K562 (cell line): ENCODE data around the gene SRF. TPM values are rescaled to one million over a fixed set of nuclear protein-coding genes. Genes with fewer than 3 reads are reported as not detected.
A peak's percentile ranks its signal among the peaks of the same experiment; 100 is the strongest.

Experiments
- NR4A1 ChIP-seq, 2 experiments: fragments of 250-450 bp in 1 of 2; fragments of 450-650 bp in 1 of 2; sonication (Bioruptor Pico) in 1 of 2; IDR thresholded peaks; 2 replicates each; pipeline versions ENCODE4 v1.4.0 to v1.6.1; 2016 to 2020; ENCODE audit warnings: mild to moderate bottlenecking in 2 of 2, missing compliant biosample characterization in 1 of 2, missing genetic modification characterization in 1 of 2, moderate library complexity in 1 of 2
- RAD21 ChIP-seq, 2 experiments: fragments of 250-450 bp in 1 of 2; fragments of 450-650 bp in 1 of 2; sonication (Bioruptor Pico) in 1 of 2; formaldehyde crosslinking in 1 of 2; IDR thresholded peaks in 1 of 2; conservative IDR thresholded peaks in 1 of 2; 2 replicates each; pipeline versions ENCODE4 v1.4.0 to v1.8.0; 2020 to 2022; ENCODE audit warnings: mild to moderate bottlenecking in 2 of 2, moderate library complexity in 1 of 2
- polyA plus RNA-seq, 8 experiments: library from polyadenylated mRNA; depleted of rRNA in 4 of 8; stranded (reverse) in 5 of 8; unstranded in 3 of 8; fragments of >200 nt; fragmentation: Nextera tagmentation in 2 of 8; fragmentation: Illumina TruSeq in 1 of 8; extraction: Ambion mirVana in 2 of 8; extraction: Trizol in 1 of 8; gene quantifications; 2 replicates each; pipeline versions ENCODE4 v1.2.1 to v1.2.3, GENCODE V29; 2011 to 2014; ENCODE audit warnings: inconsistent platforms in 1 of 8, missing spikeins in 1 of 8
- total RNA-seq, 7 experiments: library from RNA; depleted of rRNA in 6 of 7; stranded (reverse); fragments of >200 nt in 6 of 7; fragmentation: Illumina TruSeq in 2 of 7; extraction: Trizol in 2 of 7; gene quantifications; 2 replicates each; pipeline versions ENCODE4 v1.2.1 to v1.2.3, GENCODE V29; 2011 to 2021; ENCODE audit warnings: low replicate concordance in 1 of 7

SRF gene
- total and polyA plus RNA-seq, 9 of the 15 experiments (the other 6 are each of a cell fraction or from before 2014, with no cell fraction given) = 2.5 to 37.0 (median 24.6) TPM

- TF ChIP-seq RAD21 (CRISPR knock-in tag; conservative IDR thresholded peaks at IDR 0.05 in 1 of 2, IDR thresholded peaks at IDR 0.05 in 1 of 2) (no peak), NR4A1 (CRISPR knock-in tag; IDR thresholded peaks at IDR 0.05) (no peak), NR4A1 (tag; IDR thresholded peaks at IDR 0.05) (peak; percentile 73; the same call in 1 of the 2 replicates)
These were observed 60.0 kb downstream of the SRF start (continued) for GRCh38 chr6:43231053-43231452.

Other genes with a start within 250 kb of the SRF start
Only the 7 nearest of the 17 such genes appear.
- 8.6 and 10.9 TPM in 2 replicates for gene CUL7, start 117.4 kb upstream of the SRF start, total RNA-seq (2014; rRNA removed)
- gene CUL7, start 117.4 kb upstream of the SRF start, total RNA-seq (2014; rRNA removed; fragmentation: Illumina TruSeq; extraction: Trizol) = 3.7 and 4.8 TPM in 2 replicates
- gene CUL7, start 117.4 kb upstream of the SRF start, total RNA-seq (2015; rRNA removed; fragmentation: Illumina TruSeq; extraction: Trizol) = 8.0 and 8.3 TPM in 2 replicates
- gene CUL7, start 117.4 kb upstream of the SRF start, total RNA-seq (2021) = 13.5 and 14.7 TPM in 2 replicates
- 20.1 and 40.1 TPM in 2 replicates for gene CUL7, start 117.4 kb upstream of the SRF start, polyA plus RNA-seq (2011; rRNA removed)
- 10.2 and 10.4 TPM in 2 replicates for gene CUL7, start 117.4 kb upstream of the SRF start, polyA plus RNA-seq (2014; fragmentation: Illumina TruSeq; extraction: Trizol)
- gene CUL7, start 117.4 kb upstream of the SRF start, polyA plus RNA-seq (2014; fragmentation: Nextera tagmentation; extraction: Ambion mirVana) = under 1 TPM; 0.44 to 0.74 TPM
- 11.9 and 14.3 TPM in 2 replicates for gene CUL7, start 117.4 kb upstream of the SRF start, polyA plus RNA-seq (2014; rRNA removed)
- gene MRPL2, start 111.8 kb upstream of the SRF start, total RNA-seq (2014; rRNA removed) = 87.3 and 125 TPM in 2 replicates
- 95.4 and 98.5 TPM in 2 replicates for gene MRPL2, start 111.8 kb upstream of the SRF start, total RNA-seq (2014; rRNA removed; fragmentation: Illumina TruSeq; extraction: Trizol)
- 121 and 125 TPM in 2 replicates for gene MRPL2, start 111.8 kb upstream of the SRF start, total RNA-seq (2015; rRNA removed; fragmentation: Illumina TruSeq; extraction: Trizol)
- 254 and 262 TPM in 2 replicates for gene MRPL2, start 111.8 kb upstream of the SRF start, total RNA-seq (2021)
- gene MRPL2, start 111.8 kb upstream of the SRF start, polyA plus RNA-seq (2011; rRNA removed) = 80.6 and 130 TPM in 2 replicates
- 195 and 200 TPM in 2 replicates for gene MRPL2, start 111.8 kb upstream of the SRF start, polyA plus RNA-seq (2014; fragmentation: Illumina TruSeq; extraction: Trizol)
- gene MRPL2, start 111.8 kb upstream of the SRF start, polyA plus RNA-seq (2014; fragmentation: Nextera tagmentation; extraction: Ambion mirVana) = 100 to 1,000 TPM in 1 of 2 experiments, 10 to 100 TPM in 1; 63.1 to 130 TPM
- 131 and 157 TPM in 2 replicates for gene MRPL2, start 111.8 kb upstream of the SRF start, polyA plus RNA-seq (2014; rRNA removed)
- 7.8 and 8.2 TPM in 2 replicates for gene KLC4, start 111.6 kb upstream of the SRF start, total RNA-seq (2014; rRNA removed)
- gene KLC4, start 111.6 kb upstream of the SRF start, total RNA-seq (2014; rRNA removed; fragmentation: Illumina TruSeq; extraction: Trizol) = 3.5 and 5.9 TPM in 2 replicates
- 5.7 TPM in 2 replicates for gene KLC4, start 111.6 kb upstream of the SRF start, total RNA-seq (2015; rRNA removed; fragmentation: Illumina TruSeq; extraction: Trizol)
- gene KLC4, start 111.6 kb upstream of the SRF start, total RNA-seq (2021) = 12.7 and 14.3 TPM in 2 replicates
- 13.0 and 28.0 TPM in 2 replicates for gene KLC4, start 111.6 kb upstream of the SRF start, polyA plus RNA-seq (2011; rRNA removed)
- gene KLC4, start 111.6 kb upstream of the SRF start, polyA plus RNA-seq (2014; fragmentation: Illumina TruSeq; extraction: Trizol) = 7.4 and 7.7 TPM in 2 replicates
- 1 to 10 TPM; 1.7 to 3.0 TPM for gene KLC4, start 111.6 kb upstream of the SRF start, polyA plus RNA-seq (2014; fragmentation: Nextera tagmentation; extraction: Ambion mirVana)
- 8.5 and 16.2 TPM in 2 replicates for gene KLC4, start 111.6 kb upstream of the SRF start, polyA plus RNA-seq (2014; rRNA removed)
- 4.2 and 5.5 TPM in 2 replicates for gene PTK7, start 95.0 kb upstream of the SRF start, total RNA-seq (2014; rRNA removed)
- gene PTK7, start 95.0 kb upstream of the SRF start, total RNA-seq (2014; rRNA removed; fragmentation: Illumina TruSeq; extraction: Trizol) = 2.8 and 3.6 TPM in 2 replicates
- 3.8 and 4.5 TPM in 2 replicates for gene PTK7, start 95.0 kb upstream of the SRF start, total RNA-seq (2015; rRNA removed; fragmentation: Illumina TruSeq; extraction: Trizol)
- gene PTK7, start 95.0 kb upstream of the SRF start, total RNA-seq (2021) = 6.8 and 7.3 TPM in 2 replicates
- 5.2 and 11.2 TPM in 2 replicates for gene PTK7, start 95.0 kb upstream of the SRF start, polyA plus RNA-seq (2011; rRNA removed)
- gene PTK7, start 95.0 kb upstream of the SRF start, polyA plus RNA-seq (2014; fragmentation: Illumina TruSeq; extraction: Trizol) = 3.9 and 4.6 TPM in 2 replicates
- under 1 TPM; 0.20 to 0.24 TPM for gene PTK7, start 95.0 kb upstream of the SRF start, polyA plus RNA-seq (2014; fragmentation: Nextera tagmentation; extraction: Ambion mirVana)
- gene PTK7, start 95.0 kb upstream of the SRF start, polyA plus RNA-seq (2014; rRNA removed) = 4.2 and 4.7 TPM in 2 replicates
- gene CUL9, start 10.9 kb downstream of the SRF start, total RNA-seq (2014; rRNA removed) = 6.5 and 8.6 TPM in 2 replicates
- gene CUL9, start 10.9 kb downstream of the SRF start, total RNA-seq (2014; rRNA removed; fragmentation: Illumina TruSeq; extraction: Trizol) = 4.1 and 5.8 TPM in 2 replicates
- gene CUL9, start 10.9 kb downstream of the SRF start, total RNA-seq (2015; rRNA removed; fragmentation: Illumina TruSeq; extraction: Trizol) = 7.4 and 7.5 TPM in 2 replicates
- gene CUL9, start 10.9 kb downstream of the SRF start, total RNA-seq (2021) = 10.0 and 13.4 TPM in 2 replicates
- gene CUL9, start 10.9 kb downstream of the SRF start, polyA plus RNA-seq (2011; rRNA removed) = 7.0 and 13.5 TPM in 2 replicates
- gene CUL9, start 10.9 kb downstream of the SRF start, polyA plus RNA-seq (2014; fragmentation: Illumina TruSeq; extraction: Trizol) = 6.2 and 6.6 TPM in 2 replicates
- gene CUL9, start 10.9 kb downstream of the SRF start, polyA plus RNA-seq (2014; fragmentation: Nextera tagmentation; extraction: Ambion mirVana) = under 1 TPM; 0.50 to 0.51 TPM
- gene CUL9, start 10.9 kb downstream of the SRF start, polyA plus RNA-seq (2014; rRNA removed) = 9.7 and 20.7 TPM in 2 replicates
- gene DNPH1, start 58.2 kb downstream of the SRF start, total RNA-seq (2014; rRNA removed) = 237 and 302 TPM in 2 replicates
- 25.7 and 32.4 TPM in 2 replicates for gene DNPH1, start 58.2 kb downstream of the SRF start, total RNA-seq (2014; rRNA removed; fragmentation: Illumina TruSeq; extraction: Trizol)
- 67.7 and 68.7 TPM in 2 replicates for gene DNPH1, start 58.2 kb downstream of the SRF start, total RNA-seq (2015; rRNA removed; fragmentation: Illumina TruSeq; extraction: Trizol)
- gene DNPH1, start 58.2 kb downstream of the SRF start, total RNA-seq (2021) = 127 and 140 TPM in 2 replicates
- gene DNPH1, start 58.2 kb downstream of the SRF start, polyA plus RNA-seq (2011; rRNA removed) = 136 and 161 TPM in 2 replicates
- 48.8 and 72.3 TPM in 2 replicates for gene DNPH1, start 58.2 kb downstream of the SRF start, polyA plus RNA-seq (2014; fragmentation: Illumina TruSeq; extraction: Trizol)
- 10 to 100 TPM in 1 of 2 experiments, 1 to 10 TPM in 1; 7.3 to 13.9 TPM for gene DNPH1, start 58.2 kb downstream of the SRF start, polyA plus RNA-seq (2014; fragmentation: Nextera tagmentation; extraction: Ambion mirVana)
- 300 and 346 TPM in 2 replicates for gene DNPH1, start 58.2 kb downstream of the SRF start, polyA plus RNA-seq (2014; rRNA removed)
- gene TTBK1, start 72.2 kb downstream of the SRF start, total RNA-seq (2014; rRNA removed) = not detected in 2 replicates
- gene TTBK1, start 72.2 kb downstream of the SRF start, total RNA-seq (2014; rRNA removed; fragmentation: Illumina TruSeq; extraction: Trizol) = not detected in 2 replicates
- not detected in 2 replicates for gene TTBK1, start 72.2 kb downstream of the SRF start, total RNA-seq (2015; rRNA removed; fragmentation: Illumina TruSeq; extraction: Trizol)
- not detected in 2 replicates for gene TTBK1, start 72.2 kb downstream of the SRF start, total RNA-seq (2021)
- not detected in 2 replicates for gene TTBK1, start 72.2 kb downstream of the SRF start, polyA plus RNA-seq (2011; rRNA removed)
- not detected in 2 replicates for gene TTBK1, start 72.2 kb downstream of the SRF start, polyA plus RNA-seq (2014; fragmentation: Illumina TruSeq; extraction: Trizol)
- not detected for gene TTBK1, start 72.2 kb downstream of the SRF start, polyA plus RNA-seq (2014; fragmentation: Nextera tagmentation; extraction: Ambion mirVana)
- not detected in 2 replicates for gene TTBK1, start 72.2 kb downstream of the SRF start, polyA plus RNA-seq (2014; rRNA removed)